K562 (cell line): Measurements from ENCODE around the gene CSK. TPM values are rescaled to one million over a fixed set of nuclear protein-coding genes. Genes with fewer than 3 reads are reported as not detected.

Experiments used
- ATAC-seq: fragments of 200-7000 bp; cut with Tn5 transposase; 3 replicates; pipeline ENCODE4 v1.9.1; 2020; ENCODE audit warnings: moderate library complexity
- BruUV-seq: library from RNA; stranded (reverse); fragments of 400-500 nt; replicated peaks from 2 replicates; lab custom pipeline; 2021; lab: Mats Ljungman, UMichigan
- CTCF ChIA-PET: fragments of 300-600 bp; formaldehyde crosslinking; extraction: SDS; loops from one replicate; lab custom pipeline; 2021; ENCODE audit warnings: low intra/inter-chr PET ratio; lab: Yijun Ruan, JAX
- POLR2A ChIA-PET: fragments of 300-600, 350-650 bp; sonication (Branson Sonifier 250); formaldehyde crosslinking; extraction: SDS; loops from one replicate; lab custom pipeline; 2021; ENCODE audit warnings: antibody characterized with exemption, inconsistent platforms; lab: Yijun Ruan, JAX
- DNase-seq, 4 experiments: peaks; one replicate each; pipeline versions ENCODE4 v3.0.0 to v3.0.0-alpha.2; 2011 to 2018; ENCODE audit warnings: low spot score in 3 of 4, mixed read lengths in 3 of 4; ENCODE audit errors: extremely low read depth in 1 of 4
- FAIRE-seq: peaks from 2 replicates; lab custom pipeline; 2011; peaks lifted over from hg19 to GRCh38; lab: Jason Lieb, UNC
- H2AFZ ChIP-seq: 2 replicates; pipeline ENCODE4 v1.6.0; 2011; ENCODE audit warnings: low read depth, low read length, control low read depth, inconsistent platforms
- H3K27ac ChIP-seq: fragments of 200-600 bp; 3 replicates; pipeline ENCODE4 v1.8.0; 2011; ENCODE audit warnings: low read depth, mild to moderate bottlenecking, control low read depth, inconsistent platforms, low read length, moderate library complexity, mixed read lengths; ENCODE audit errors: extremely low read depth
- H3K27me3 ChIP-seq, 2 experiments: fragments of 300-600 bp in 1 of 2; 2 replicates in 1 of 2; 3 replicates in 1 of 2; pipeline versions ENCODE4 v1.6.0 to v1.8.0; 2011; ENCODE audit warnings: inconsistent platforms in 2 of 2, low read length in 2 of 2, mild to moderate bottlenecking in 1 of 2, mixed read lengths in 1 of 2, moderate library complexity in 1 of 2; ENCODE audit not compliant: control insufficient read depth in 2 of 2, insufficient read depth in 2 of 2
- H3K36me3 ChIP-seq: fragments of 300-600 bp; 3 replicates; pipeline ENCODE4 v1.8.0; 2011; ENCODE audit warnings: mild to moderate bottlenecking, low read length, inconsistent platforms; ENCODE audit not compliant: control insufficient read depth, insufficient read depth
- H3K4me1 ChIP-seq, 2 experiments: fragments of 200-600 bp in 1 of 2; replicated peaks in 1 of 2; 2 replicates in 1 of 2; 3 replicates in 1 of 2; pipeline versions ENCODE4 v1.5.1 to v1.8.0; 2011; ENCODE audit warnings: inconsistent platforms in 2 of 2, low read length in 2 of 2, mild to moderate bottlenecking in 1 of 2, mixed read lengths in 1 of 2, moderate library complexity in 1 of 2; ENCODE audit not compliant: control insufficient read depth in 2 of 2, insufficient read depth in 2 of 2
- H3K4me2 ChIP-seq: 2 replicates; pipeline ENCODE4 v1.6.1; 2011; ENCODE audit warnings: low read length, control low read depth, inconsistent platforms, mixed read lengths; ENCODE audit not compliant: insufficient read depth
- H3K4me3 ChIP-seq: fragments of 200-600 bp; sonication (generic), shearing (Covaris generic); 2 replicates; pipeline ENCODE4 v1.5.1; 2016; ENCODE audit warnings: control low read depth, inconsistent platforms
- H3K79me2 ChIP-seq: fragments of 200-600 bp; 3 replicates; pipeline ENCODE4 v1.8.0; 2011; ENCODE audit warnings: low read length, inconsistent platforms; ENCODE audit not compliant: control insufficient read depth, insufficient read depth
- H3K9ac ChIP-seq, 2 experiments: 2 replicates each; pipeline versions ENCODE4 v1.6.0 to v1.6.1; 2011; ENCODE audit warnings: low read depth in 2 of 2, low read length in 2 of 2, control low read depth in 1 of 2, inconsistent platforms in 1 of 2, mild to moderate bottlenecking in 1 of 2, mixed read lengths in 1 of 2; ENCODE audit not compliant: insufficient read depth in 1 of 2
- H3K9me1 ChIP-seq: one replicate; pipeline ENCODE4 v1.6.0; 2011; ENCODE audit warnings: inconsistent platforms, mild to moderate bottlenecking, low read length, moderate library complexity; ENCODE audit not compliant: control insufficient read depth, insufficient read depth
- H3K9me3 ChIP-seq: replicated peaks from 2 replicates; pipeline ENCODE4 v1.5.1; 2011; ENCODE audit warnings: low read depth, low read length, inconsistent platforms; ENCODE audit not compliant: control insufficient read depth, insufficient read depth
- H4K20me1 ChIP-seq: replicated peaks from 2 replicates; pipeline ENCODE4 v1.6.1; 2011; ENCODE audit warnings: low read length, inconsistent platforms, mixed read lengths; ENCODE audit not compliant: control insufficient read depth, insufficient read depth
- ATF1 ChIP-seq, 2 experiments: fragments of 450-650 bp in 1 of 2; IDR thresholded peaks; 2 replicates each; pipeline ENCODE4 v1.6.1; 2016; ENCODE audit warnings: missing compliant biosample characterization in 1 of 2, missing genetic modification characterization in 1 of 2
- CC2D1A ChIP-seq: fragments of 450-650 bp; IDR thresholded peaks from 2 replicates; pipeline ENCODE4 v1.6.1; 2017; ENCODE audit warnings: mild to moderate bottlenecking
- CREB1 ChIP-seq, 2 experiments: sonication (generic) in 1 of 2; formaldehyde crosslinking in 1 of 2; IDR thresholded peaks; 2 replicates each; pipeline versions ENCODE4 v1.6.1 to v1.8.0; 2012 to 2022; ENCODE audit warnings: inconsistent platforms in 1 of 2, mild to moderate bottlenecking in 1 of 2, missing genetic modification reagents in 1 of 2, moderate library complexity in 1 of 2
- CREM ChIP-seq: IDR thresholded peaks from 2 replicates; pipeline ENCODE4 v1.6.1; 2014; ENCODE audit warnings: antibody characterized with exemption, low read depth
- NFATC3 ChIP-seq: fragments of 450-650 bp; IDR thresholded peaks from 2 replicates; pipeline ENCODE4 v1.6.1; 2017; ENCODE audit warnings: mild to moderate bottlenecking
- RAD21 ChIP-seq, 2 experiments: fragments of 250-450 bp in 1 of 2; fragments of 450-650 bp in 1 of 2; sonication (Bioruptor Pico) in 1 of 2; formaldehyde crosslinking in 1 of 2; IDR thresholded peaks in 1 of 2; conservative IDR thresholded peaks in 1 of 2; 2 replicates each; pipeline versions ENCODE4 v1.4.0 to v1.8.0; 2020 to 2022; ENCODE audit warnings: mild to moderate bottlenecking in 2 of 2, moderate library complexity in 1 of 2
- RB1 ChIP-seq: fragments of 450-650 bp; IDR thresholded peaks from 2 replicates; pipeline ENCODE4 v1.6.1; 2017; ENCODE audit warnings: low read depth, mild to moderate bottlenecking
- TCF3 ChIP-seq: sonication (generic); formaldehyde crosslinking; IDR thresholded peaks from 2 replicates; pipeline ENCODE4 v1.4.0; 2020; ENCODE audit warnings: mild to moderate bottlenecking, missing genetic modification reagents
- WGBS: fragments of 100-300 bp; shearing (Covaris generic); methylation state at CpG from one replicate; pipeline ENCODE4 v1.1.6; 2016; ENCODE audit warnings: low coverage, mixed read lengths; ENCODE audit not compliant: insufficient coverage; ENCODE audit errors: missing lambda C conversion rate; 5-methylcytosine and 5-hydroxymethylcytosine counted together
- in situ Hi-C: fragments of 300-500 bp; cut with MboI; formaldehyde crosslinking; loops from 4 replicates; pipeline ENCODE4 v1.15.0; 2018; ENCODE audit warnings: inconsistent platforms, mixed read lengths
- intact Hi-C: fragments of 100-400 bp; cut with micrococcal nuclease; formaldehyde crosslinking; loops from 2 replicates; pipeline ENCODE4 v1.14.2; 2022
- polyA plus RNA-seq, 8 experiments: library from polyadenylated mRNA; depleted of rRNA in 4 of 8; stranded (reverse) in 5 of 8; unstranded in 3 of 8; fragments of >200 nt; fragmentation: Nextera tagmentation in 2 of 8; fragmentation: Illumina TruSeq in 1 of 8; extraction: Ambion mirVana in 2 of 8; extraction: Trizol in 1 of 8; gene quantifications; 2 replicates each; pipeline versions ENCODE4 v1.2.1 to v1.2.3, GENCODE V29; 2011 to 2014; ENCODE audit warnings: inconsistent platforms in 1 of 8, missing spikeins in 1 of 8
- total RNA-seq, 7 experiments: library from RNA; depleted of rRNA in 6 of 7; stranded (reverse); fragments of >200 nt in 6 of 7; fragmentation: Illumina TruSeq in 2 of 7; extraction: Trizol in 2 of 7; gene quantifications; 2 replicates each; pipeline versions ENCODE4 v1.2.1 to v1.2.3, GENCODE V29; 2011 to 2021; ENCODE audit warnings: low replicate concordance in 1 of 7
- TF ChIP-seq, protein P1 (sequence below): sonication (generic); formaldehyde crosslinking; IDR thresholded peaks from 2 replicates; pipeline ENCODE4 v1.8.1; 2022; ENCODE audit warnings: missing genetic modification reagents
- TF ChIP-seq, protein P2 (sequence below): fragments of 250-450 bp; sonication (Bioruptor Pico); IDR thresholded peaks from 2 replicates; pipeline ENCODE4 v1.4.0; 2020; ENCODE audit warnings: borderline replicate concordance
- TF ChIP-seq, protein P3 (sequence below): fragments of 450-650 bp; IDR thresholded peaks from 2 replicates; pipeline ENCODE4 v1.6.1; 2016

CSK gene
- total and polyA plus RNA-seq, 9 of the 15 experiments (the other 6 are each of a cell fraction or from before 2014, with no cell fraction given) = 1.5 to 112 (median 22.5) TPM

DNA sequence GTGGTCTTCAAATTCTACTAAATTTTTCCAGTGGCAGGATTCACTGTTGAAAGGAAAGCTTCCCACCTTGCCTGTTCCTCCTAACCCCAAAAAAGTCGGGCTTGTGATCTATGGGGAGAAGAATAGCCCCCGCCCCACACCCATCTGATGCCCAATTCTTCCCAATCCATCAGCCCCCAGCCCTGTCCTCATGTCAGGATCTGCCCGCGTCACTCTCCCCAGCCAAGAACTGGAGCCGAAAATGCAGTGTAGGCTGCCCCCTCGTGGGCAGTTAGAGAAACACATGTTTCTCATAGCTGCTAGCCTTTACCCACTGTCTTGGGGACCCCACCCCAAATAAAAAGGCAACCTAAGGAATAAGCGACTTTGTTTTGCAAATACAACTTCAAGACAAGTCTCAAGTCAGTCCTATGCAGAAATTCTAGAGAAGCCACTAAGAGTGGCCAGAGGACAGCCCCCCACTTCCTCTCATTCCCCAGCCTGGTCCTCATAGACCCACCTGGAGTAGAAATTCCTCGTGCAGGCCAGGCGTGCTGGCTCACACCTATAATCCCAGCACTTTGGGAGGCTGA lies 13.0 kb upstream of the CSK start:
- H3K9me3 ChIP-seq = no peaks in the 10 kb centered on the region
- in situ Hi-C loops (loop anchor here (5.0 kb wide), 2 partner anchors 132 to 392 kb away; no protein-coding TSS in a partner anchor), intact Hi-C loops (loop anchor here (1.0 to 2.0 kb wide), 2 partner anchors 134 to 394 kb away; no protein-coding TSS in a partner anchor)
- peaks cover 4 to 27% of the 10 kb centered on the region in 2 experiments; a peak in 3 of 5 replicates for H3K27me3 ChIP-seq
- no TSS peak for BruUV-seq
- no peaks in the 10 kb centered on the region for H3K79me2 ChIP-seq
- no peaks in the 10 kb centered on the region for H3K36me3 ChIP-seq
- CTCF ChIA-PET = interaction anchor here (0.6 to 6.1 kb wide), 9 partner anchors 125 to 395 kb away, joined by 3 to 51 read pairs (median 3); no protein-coding TSS in a partner anchor
- POLR2A ChIA-PET = interaction anchor here (0.6 to 2.2 kb wide), 13 partner anchors 8 to 269 kb away, joined by 3 to 7 read pairs (median 3); partner anchors contain the start of gene RPP25
- peak; percentile 88 for FAIRE-seq
- H3K4me2 ChIP-seq = no peak overlapping the region
- no peaks in the 10 kb centered on the region; the same call in 1 of the 2 replicates for H4K20me1 ChIP-seq
- peak; percentile 75 for ATAC-seq
- H3K27ac ChIP-seq = no peak overlapping the region
- no peak overlapping the region for H3K9ac ChIP-seq
- H3K4me3 ChIP-seq = no peak overlapping the region
- no peaks in the 10 kb centered on the region for H3K9me1 ChIP-seq
- H3K4me1 ChIP-seq = peaks cover 0 to 12% of the 10 kb centered on the region in 2 experiments; a peak in 1 of 5 replicates
- 0% methylated on average over 9 of the region's 9 CpGs for WGBS
- H2AFZ ChIP-seq = peak overlapping the region; percentile 22; the same call in 1 of the 2 replicates
- peak; percentile 72 to 80 (median 75) for DNase-seq
- TF ChIP-seq NFATC3 (no peak), ATF1 (CRISPR knock-in tag; IDR thresholded peaks at IDR 0.05) (no peak), ATF1 (tag; IDR thresholded peaks at IDR 0.05) (peak; percentile 70), CREM (peak; percentile 63), CREB1 (IDR thresholded peaks at IDR 0.05) (no peak), CREB1 (CRISPR knock-in tag; IDR thresholded peaks at IDR 0.05) (peak; percentile 28; the same call in 1 of the 2 replicates), TCF3 (CRISPR knock-in tag) (no peak), CC2D1A (peak; percentile 61; the same call in 1 of the 2 replicates), RAD21 (CRISPR knock-in tag; conservative IDR thresholded peaks at IDR 0.05 in 1 of 2, IDR thresholded peaks at IDR 0.05 in 1 of 2) (peak; percentile 73 to 92), RB1 (0 out of 2 replicates have a peak, but pooled peaks have one; percentile 50)
- TF ChIP-seq, protein P1, sequence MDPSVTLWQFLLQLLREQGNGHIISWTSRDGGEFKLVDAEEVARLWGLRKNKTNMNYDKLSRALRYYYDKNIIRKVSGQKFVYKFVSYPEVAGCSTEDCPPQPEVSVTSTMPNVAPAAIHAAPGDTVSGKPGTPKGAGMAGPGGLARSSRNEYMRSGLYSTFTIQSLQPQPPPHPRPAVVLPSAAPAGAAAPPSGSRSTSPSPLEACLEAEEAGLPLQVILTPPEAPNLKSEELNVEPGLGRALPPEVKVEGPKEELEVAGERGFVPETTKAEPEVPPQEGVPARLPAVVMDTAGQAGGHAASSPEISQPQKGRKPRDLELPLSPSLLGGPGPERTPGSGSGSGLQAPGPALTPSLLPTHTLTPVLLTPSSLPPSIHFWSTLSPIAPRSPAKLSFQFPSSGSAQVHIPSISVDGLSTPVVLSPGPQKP (CRISPR knock-in tag) = no peak
- TF ChIP-seq, protein P2, sequence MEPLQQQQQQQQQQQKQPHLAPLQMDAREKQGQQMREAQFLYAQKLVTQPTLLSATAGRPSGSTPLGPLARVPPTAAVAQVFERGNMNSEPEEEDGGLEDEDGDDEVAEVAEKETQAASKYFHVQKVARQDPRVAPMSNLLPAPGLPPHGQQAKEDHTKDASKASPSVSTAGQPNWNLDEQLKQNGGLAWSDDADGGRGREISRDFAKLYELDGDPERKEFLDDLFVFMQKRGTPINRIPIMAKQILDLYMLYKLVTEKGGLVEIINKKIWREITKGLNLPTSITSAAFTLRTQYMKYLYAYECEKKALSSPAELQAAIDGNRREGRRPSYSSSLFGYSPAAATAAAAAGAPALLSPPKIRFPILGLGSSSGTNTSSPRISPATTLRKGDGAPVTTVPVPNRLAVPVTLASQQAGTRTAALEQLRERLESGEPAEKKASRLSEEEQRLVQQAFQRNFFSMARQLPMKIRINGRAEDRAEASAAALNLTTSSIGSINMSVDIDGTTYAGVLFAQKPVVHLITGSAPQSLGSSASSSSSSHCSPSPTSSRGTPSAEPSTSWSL (CRISPR knock-in tag) = no peak
- TF ChIP-seq, protein P3, sequence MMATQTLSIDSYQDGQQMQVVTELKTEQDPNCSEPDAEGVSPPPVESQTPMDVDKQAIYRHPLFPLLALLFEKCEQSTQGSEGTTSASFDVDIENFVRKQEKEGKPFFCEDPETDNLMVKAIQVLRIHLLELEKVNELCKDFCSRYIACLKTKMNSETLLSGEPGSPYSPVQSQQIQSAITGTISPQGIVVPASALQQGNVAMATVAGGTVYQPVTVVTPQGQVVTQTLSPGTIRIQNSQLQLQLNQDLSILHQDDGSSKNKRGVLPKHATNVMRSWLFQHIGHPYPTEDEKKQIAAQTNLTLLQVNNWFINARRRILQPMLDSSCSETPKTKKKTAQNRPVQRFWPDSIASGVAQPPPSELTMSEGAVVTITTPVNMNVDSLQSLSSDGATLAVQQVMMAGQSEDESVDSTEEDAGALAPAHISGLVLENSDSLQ = peak; percentile 70
